ENCODE results near the gene TRIM33. TPM values are rescaled to one million over a fixed set of nuclear protein-coding genes. Genes with fewer than 3 reads are reported as not detected.
"Not testable (repeated sequence)": the region's sequence is repeated elsewhere in the genome, so short reads cannot be mapped to it uniquely, and the experiment has no call there.

Gene TRIM33
- total and polyA plus RNA-seq, 10 of the 15 experiments (the other 5 are each of a cell fraction or from before 2014, with no cell fraction given): 9.0 to 40.3 (median 22.0) TPM

GRCh38 chr1:114446198-114446597 lies 64.8 kb downstream of the TRIM33 start:
- in situ Hi-C loops (cut with MboI) (no loop called here), intact Hi-C loops (cut with micrococcal nuclease; ENCODE audit: unreplicated experiment) (no loop called here)

GRCh38 chr1:114443226-114443625 lies 67.8 kb downstream of the TRIM33 start:
- CTCF ChIA-PET; H3K27ac ChIP-seq (ENCODE audit: control insufficient read depth, insufficient read depth); in situ Hi-C loops (cut with MboI); ATAC-seq; FAIRE-seq; DNase-seq (ENCODE audit: low read depth, low spot score); POLR2A ChIA-PET; H3K4me3 ChIP-seq; H4K20me1 ChIP-seq (ENCODE audit: control insufficient read depth, insufficient read depth); H3K9me3 ChIP-seq (replicated peaks; ENCODE audit: control insufficient read depth, insufficient read depth, low read length); H3K4me1 ChIP-seq (ENCODE audit: control insufficient read depth, insufficient read depth, low read length); H3K36me3 ChIP-seq (ENCODE audit: control insufficient read depth in 2 of 2, insufficient read depth in 2 of 2, low read length in 1 of 2); H2AFZ ChIP-seq (ENCODE audit: control insufficient read depth, low read depth, low read length); BruUV-seq (replicated peaks); H3K4me2 ChIP-seq (ENCODE audit: control insufficient read depth, insufficient read depth); H3K79me2 ChIP-seq (ENCODE audit: control insufficient read depth, insufficient read depth, low read length); H3K27me3 ChIP-seq (replicated peaks in 1 of 2; ENCODE audit: control insufficient read depth in 2 of 2, insufficient read depth in 2 of 2, low read length in 1 of 2); intact Hi-C loops (cut with micrococcal nuclease; ENCODE audit: unreplicated experiment); H3K9ac ChIP-seq (ENCODE audit: control insufficient read depth, insufficient read depth, low read length): not testable (repeated sequence)
- RAD21 ChIA-PET (ENCODE audit: unreplicated experiment): interaction anchor here (0.6 kb wide), 2 partner anchors 85 to 96 kb away, joined by 3 read pairs; no protein-coding TSS in a partner anchor
- 100% methylated on average over 4 of the region's 4 CpGs for WGBS (ENCODE audit: insufficient coverage, insufficient replicate concordance, low lambda C conversion rate, missing lambda C conversion rate)
- SMC1A ChIA-PET (ENCODE audit: uncharacterized antibody, unreplicated experiment): interaction anchor here (1.5 kb wide), 1 partner anchor 15 kb away, joined by 5 read pairs; no protein-coding TSS in a partner anchor
- peak; percentile 91 for TF ChIP-seq ZNF24 (IDR thresholded peaks at IDR 0.05)

More at GRCh38 chr1:114446198-114446597, 64.8 kb downstream of the TRIM33 start:
- peak; percentile 73; the same call in 1 of the 2 replicates for TF ChIP-seq ZNF24 (IDR thresholded peaks at IDR 0.05)
- TF ChIP-seq ZNF384 (IDR thresholded peaks at IDR 0.05; ENCODE audit: borderline replicate concordance, low read depth, low read length): peak; percentile 36; the same call in 1 of the 2 replicates
- no peak for TF ChIP-seq USF2 (IDR thresholded peaks at IDR 0.05; ENCODE audit: borderline replicate concordance, low read depth, low read length)
- DNase-seq (ENCODE audit: low read depth, low spot score): no peak
- H3K9me3 ChIP-seq (replicated peaks; ENCODE audit: control insufficient read depth, insufficient read depth, low read length): no peaks in the 10 kb centered on the region
- H3K9ac ChIP-seq (ENCODE audit: control insufficient read depth, insufficient read depth, low read length): no peak overlapping the region
- H3K4me2 ChIP-seq (ENCODE audit: control insufficient read depth, insufficient read depth): peak overlapping the region; percentile 18
- no peaks in the 10 kb centered on the region for H3K79me2 ChIP-seq (ENCODE audit: control insufficient read depth, insufficient read depth, low read length)
- H2AFZ ChIP-seq (ENCODE audit: control insufficient read depth, low read depth, low read length): no peak overlapping the region
- no peaks in the 10 kb centered on the region for H3K27me3 ChIP-seq (replicated peaks in 1 of 2; ENCODE audit: control insufficient read depth in 2 of 2, insufficient read depth in 2 of 2, low read length in 1 of 2)
- no peaks in the 10 kb centered on the region for H4K20me1 ChIP-seq (ENCODE audit: control insufficient read depth, insufficient read depth)
- BruUV-seq (replicated peaks): no TSS peak
- ChIA-PET RAD21 (ENCODE audit: unreplicated experiment) (no interaction called here), CTCF (interaction anchor here (0.9 to 2.1 kb wide), 4 partner anchors 9 to 65 kb away, joined by 3 to 6 read pairs (median 4); no protein-coding TSS in a partner anchor), POLR2A (no interaction called here), SMC1A (ENCODE audit: uncharacterized antibody, unreplicated experiment) (interaction anchor here (1.0 to 2.3 kb wide), 6 partner anchors 11 to 101 kb away, joined by 3 to 8 read pairs (median 4); no protein-coding TSS in a partner anchor)
- no peaks in the 10 kb centered on the region; a peak in 1 of 4 replicates for H3K36me3 ChIP-seq (ENCODE audit: control insufficient read depth in 2 of 2, insufficient read depth in 2 of 2, low read length in 1 of 2)
- FAIRE-seq: peak; percentile 7
- ATAC-seq: 0 out of 3 replicates have a peak, but pooled peaks have one; percentile 33
- no peak overlapping the region for H3K27ac ChIP-seq (ENCODE audit: control insufficient read depth, insufficient read depth)
- 100% methylated on average over 1 of the region's 1 CpG for WGBS (ENCODE audit: insufficient coverage, insufficient replicate concordance, low lambda C conversion rate, missing lambda C conversion rate)
- H3K4me3 ChIP-seq: no peak overlapping the region
- H3K4me1 ChIP-seq (ENCODE audit: control insufficient read depth, insufficient read depth, low read length): no peaks in the 10 kb centered on the region
